NCI-H1694 treated with DMSO at 0.1 percent for 48 hours (cell line): ENCODE measurements around the gene GATA2.

Experiments used
- DNase-seq: peaks from one replicate; lab custom pipeline; 2025; lab: John Stamatoyannopoulos, UW

Gene GATA2

DNA sequence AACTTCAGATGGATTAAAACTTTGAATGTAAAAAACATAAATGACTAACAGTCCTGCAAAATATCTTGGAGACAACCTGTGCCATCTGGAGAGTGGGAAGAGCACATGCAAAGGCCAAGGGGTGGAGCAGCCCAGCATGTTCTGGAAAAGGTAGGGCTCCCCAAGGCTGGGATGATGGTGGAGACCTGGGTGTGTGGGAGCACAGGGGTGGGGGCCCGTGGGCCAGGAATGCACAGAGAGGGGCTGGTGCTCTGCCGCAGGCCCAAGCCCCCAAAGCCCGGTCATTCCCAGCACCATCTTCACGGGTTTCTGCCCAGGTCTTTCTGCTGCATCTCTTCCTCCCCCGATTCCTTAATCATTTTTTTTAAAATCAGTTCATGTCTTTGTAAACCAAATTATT, 9.7 kb upstream of the GATA2 start:
- no peak for DNase-seq

DNA sequence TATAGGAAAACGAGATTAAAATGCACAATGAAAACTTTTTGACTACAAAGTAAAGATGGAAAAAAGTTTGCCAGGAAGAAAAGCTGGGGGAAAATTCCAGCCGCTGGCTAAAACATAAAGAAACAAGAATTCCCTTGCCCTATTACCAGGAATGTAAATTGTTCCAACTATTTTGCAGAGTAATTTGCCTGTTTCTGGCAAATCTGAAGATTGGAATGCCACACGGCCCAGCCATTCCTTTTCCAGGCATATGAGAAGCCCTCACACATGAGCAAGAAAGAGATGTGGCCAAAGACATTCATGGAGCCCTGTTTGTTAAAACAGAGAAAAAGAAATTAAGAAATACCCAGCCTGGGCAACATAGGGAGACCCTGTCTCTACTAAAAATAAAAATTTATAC, 8.4 kb upstream of the GATA2 start:
- no peak for DNase-seq

DNA sequence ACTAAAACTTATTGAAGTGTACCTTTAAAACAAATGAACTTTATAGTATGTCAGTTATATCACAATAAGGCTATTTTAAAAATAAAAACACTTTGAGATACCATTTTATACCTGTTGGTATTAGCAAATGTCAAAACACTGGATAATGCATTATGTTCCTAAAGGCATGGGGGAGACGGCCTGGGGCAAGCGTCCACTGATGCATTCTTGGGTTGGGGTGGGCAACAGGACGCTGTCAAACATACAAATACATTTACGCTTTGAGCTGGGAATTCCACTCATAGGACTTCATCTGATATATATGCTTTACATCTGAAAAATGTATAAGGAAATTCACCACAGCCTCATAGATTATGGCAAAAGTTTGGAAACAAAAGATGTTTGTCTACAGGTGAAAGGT, 7.6 kb upstream of the GATA2 start:
- DNase-seq, result no peak

DNA sequence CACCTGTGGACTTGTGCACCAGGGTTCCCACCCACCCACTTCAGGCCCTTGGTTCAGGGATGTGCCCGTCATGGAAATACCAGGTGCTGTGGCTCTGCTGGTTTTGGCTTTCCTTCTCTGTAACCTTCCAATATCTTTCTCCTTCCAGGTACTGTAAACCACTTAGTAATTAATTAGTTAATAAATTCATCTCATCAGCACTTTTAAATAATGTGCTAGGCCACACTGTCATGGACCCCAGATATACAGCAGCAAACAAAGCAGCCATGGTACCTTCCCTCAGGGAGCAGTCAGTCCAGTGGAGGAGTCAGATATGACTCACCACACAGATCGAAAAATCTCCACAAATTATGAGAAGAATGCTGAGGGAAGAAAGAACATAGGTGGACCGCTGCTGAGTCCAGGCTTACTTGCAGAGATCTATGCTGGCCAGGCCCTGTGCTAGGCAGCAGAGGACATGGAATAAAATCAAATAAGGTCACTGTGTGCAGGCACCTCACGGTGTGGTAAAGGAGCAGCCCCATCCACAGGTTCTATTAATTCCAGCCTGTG, 6.8 kb upstream of the GATA2 start:
- no peak for DNase-seq

DNA sequence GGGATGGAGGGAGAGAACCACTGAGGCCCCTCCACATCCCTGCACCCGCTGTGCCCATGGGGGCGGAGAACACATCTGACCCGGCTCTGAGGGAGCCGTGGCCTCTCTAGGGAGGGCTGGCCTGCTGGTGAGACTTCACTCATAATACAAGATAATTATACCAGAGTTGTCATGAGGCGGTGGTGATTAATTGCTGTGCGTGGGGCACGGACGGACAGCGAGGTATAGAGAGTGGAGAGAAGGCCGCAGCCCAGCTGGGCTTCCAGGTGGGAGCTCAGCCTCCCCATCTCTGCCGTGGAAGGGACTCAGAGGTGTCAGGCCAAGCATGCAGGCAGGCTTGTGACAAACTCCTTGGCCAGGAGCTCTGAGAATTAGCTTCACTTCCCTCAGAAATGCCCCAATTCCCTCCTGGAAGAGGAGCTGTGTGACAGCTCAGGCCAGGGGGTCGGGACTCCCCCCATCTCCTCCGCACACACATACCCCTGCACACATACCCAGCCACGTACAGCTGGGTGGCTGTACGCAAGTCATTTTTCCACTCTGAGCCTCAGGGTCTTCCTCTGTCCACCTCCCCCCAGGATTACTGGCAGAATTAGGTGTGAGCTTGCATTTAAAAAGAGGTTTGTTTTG, 6.0 kb upstream of the GATA2 start:
- no peak for DNase-seq

DNA sequence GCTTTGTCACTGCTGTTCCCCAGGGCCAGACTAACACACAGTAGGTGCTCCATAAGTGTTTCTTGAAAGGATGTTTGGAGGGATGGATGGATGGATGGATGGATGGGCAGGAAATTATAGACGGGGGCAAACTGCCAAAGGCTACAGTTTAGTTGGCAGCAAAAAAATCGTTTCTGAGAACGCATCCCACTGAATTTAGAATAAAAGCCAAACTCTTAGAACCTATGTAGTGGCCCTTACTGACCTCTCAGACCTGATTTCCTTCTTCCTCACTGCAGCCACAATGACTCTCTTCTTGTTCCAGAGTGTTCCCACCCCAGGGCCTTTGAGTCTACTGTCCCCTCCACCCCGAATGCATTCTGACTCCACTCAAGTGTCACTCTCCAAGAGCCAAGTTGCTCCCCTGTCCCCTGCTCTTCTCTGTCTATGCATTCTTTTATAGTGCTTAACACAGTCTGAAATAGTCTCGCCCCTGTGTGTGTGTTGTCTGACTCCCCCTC, 5.2 kb upstream of the GATA2 start:
- DNase-seq, result no peak

DNA sequence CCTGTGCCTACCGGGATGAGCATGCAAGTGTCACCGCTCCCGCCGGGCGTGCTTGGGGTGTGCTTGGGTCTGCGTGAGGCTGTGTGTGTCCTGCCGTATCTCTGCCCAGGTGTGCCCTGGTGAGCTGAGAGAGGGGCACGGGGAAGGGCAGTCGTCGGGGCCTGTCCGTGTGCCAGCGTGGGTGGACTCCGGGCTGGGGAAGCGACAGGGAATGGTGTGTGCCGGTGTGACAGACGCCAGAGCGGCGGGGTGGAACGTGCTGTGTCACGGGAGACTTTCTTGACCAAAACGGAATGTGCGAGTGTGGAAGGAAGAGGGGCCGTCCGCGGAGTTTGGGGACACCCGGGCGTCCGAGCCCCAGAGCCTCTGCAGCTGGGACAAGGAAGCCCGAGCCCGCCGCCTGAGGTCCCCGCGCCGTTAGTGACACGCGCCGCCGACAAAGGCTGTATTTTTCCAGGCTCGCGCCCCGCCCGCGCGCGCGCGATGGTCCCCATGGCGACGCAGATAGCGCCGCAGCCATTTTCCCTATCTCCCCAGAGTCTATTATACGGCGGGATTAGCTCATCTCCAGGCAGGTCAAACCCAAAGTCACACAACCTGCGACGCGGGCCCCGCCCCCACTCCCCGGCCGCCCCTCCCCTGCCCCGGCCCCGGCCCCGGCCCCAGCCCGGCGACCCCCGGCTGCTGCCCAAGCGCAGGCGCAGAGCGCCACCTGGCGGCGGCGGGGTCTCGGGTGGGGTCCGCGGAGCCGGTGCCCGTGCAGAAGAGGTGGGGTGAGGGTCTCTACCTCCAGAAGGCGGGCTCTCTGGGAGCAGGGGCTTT, 4.5 kb upstream of the GATA2 start:
- DNase-seq, result peak; percentile 73

DNA sequence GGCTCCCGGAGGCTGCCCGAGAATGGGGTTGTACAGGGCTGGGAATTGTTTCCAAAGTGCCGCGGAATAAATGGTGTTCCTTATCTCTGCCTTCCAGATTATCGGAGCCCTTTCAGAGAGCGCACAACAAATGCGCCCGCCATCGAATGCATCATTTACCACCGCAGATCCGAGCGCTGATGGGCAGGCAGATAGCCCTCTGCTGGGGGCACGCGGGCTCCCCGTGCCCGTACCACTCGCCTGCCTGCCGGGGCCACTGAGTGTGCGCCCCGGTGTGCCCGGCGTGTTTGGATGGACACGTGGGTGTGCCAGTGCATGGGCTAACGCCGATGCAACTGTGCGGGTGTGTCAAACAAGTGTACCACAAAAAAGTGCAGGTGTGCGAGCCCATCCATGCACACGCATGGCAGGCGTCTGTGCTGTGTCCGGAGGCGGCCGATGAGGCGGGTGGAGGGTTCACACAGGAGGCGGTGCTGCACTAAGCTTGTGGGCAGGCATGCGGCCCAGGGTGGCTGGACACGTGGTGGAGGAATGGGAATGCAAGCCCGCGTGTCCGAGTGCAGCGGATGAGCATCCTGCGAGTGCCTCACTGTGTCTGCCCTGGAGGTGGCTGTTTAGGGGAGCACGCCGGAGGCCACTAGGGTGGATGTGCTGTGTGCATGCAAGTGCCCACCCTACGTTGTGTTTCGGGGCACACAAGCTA, 3.8 kb upstream of the GATA2 start:
- no peak for DNase-seq

DNA sequence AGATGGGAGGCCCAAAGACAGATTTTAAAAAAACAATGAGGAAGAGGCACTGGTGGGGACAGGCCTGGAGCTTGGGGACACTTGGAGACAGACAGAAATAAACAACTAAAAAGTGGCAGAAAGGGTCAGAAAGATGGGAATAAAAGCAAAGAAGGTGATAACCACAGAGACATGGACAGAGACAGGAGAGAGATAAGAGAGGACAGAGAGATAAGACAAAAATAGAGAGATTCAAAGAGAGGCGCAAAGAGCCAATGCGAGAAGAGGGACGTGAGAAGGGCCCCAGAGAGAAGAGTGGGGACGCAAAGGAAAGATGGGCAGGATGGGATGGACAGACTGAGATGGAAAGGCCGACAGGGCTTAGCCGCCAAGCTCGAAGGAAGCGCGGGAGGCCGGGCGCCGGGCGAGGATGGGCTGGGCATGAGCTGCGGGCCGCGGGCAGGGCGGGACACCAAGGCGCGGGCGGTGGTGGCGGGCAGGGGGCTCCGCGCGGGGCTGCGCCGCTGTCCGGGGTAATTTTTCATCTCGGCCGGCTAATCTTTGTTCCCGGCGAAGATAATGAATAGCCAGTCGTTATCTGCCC, 3.1 kb upstream of the GATA2 start:
- DNase-seq, result no peak

DNA sequence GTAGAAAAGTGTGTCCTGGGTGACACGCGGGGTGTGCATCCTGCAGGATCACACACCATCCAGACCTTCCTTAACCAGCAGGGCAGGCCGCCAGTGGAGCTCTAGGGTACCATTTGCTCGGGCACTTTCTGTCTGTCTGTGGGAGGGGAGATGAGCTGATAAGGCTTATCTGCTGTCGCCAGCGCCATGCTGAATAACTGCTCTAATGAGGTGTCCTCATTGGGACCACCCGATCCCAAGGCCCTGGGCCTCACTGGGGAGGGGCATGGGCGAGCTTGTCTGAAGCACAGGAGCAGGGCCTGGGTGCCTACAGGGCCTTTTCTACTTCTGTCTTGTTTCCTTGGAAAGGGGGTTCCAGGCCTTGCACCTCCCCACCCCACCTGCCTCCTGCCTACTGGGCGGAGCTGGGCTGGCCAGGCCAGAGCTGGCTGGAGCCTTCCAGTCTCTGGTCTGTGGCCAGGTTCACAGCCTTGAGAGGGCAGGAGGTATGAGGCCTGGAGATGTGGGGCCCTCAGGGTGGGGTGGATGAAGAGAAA, 2.5 kb upstream of the GATA2 start:
- DNase-seq, result no peak

DNA sequence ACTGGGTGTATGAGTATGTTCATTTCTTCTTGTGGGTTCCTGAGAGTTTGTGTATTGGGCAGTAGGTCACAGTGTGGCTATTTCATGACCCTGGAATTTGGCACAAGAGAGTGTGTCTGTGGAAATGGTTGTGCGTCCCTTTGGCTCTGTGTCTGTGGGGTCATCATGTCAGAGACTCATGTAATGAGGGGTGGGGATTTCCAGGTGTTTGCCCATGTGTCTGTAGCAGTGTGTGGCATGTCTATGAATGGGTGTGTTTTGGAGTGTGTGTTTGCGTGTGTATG, 1.3 kb upstream of the GATA2 start:
- DNase-seq, result no peak

DNA sequence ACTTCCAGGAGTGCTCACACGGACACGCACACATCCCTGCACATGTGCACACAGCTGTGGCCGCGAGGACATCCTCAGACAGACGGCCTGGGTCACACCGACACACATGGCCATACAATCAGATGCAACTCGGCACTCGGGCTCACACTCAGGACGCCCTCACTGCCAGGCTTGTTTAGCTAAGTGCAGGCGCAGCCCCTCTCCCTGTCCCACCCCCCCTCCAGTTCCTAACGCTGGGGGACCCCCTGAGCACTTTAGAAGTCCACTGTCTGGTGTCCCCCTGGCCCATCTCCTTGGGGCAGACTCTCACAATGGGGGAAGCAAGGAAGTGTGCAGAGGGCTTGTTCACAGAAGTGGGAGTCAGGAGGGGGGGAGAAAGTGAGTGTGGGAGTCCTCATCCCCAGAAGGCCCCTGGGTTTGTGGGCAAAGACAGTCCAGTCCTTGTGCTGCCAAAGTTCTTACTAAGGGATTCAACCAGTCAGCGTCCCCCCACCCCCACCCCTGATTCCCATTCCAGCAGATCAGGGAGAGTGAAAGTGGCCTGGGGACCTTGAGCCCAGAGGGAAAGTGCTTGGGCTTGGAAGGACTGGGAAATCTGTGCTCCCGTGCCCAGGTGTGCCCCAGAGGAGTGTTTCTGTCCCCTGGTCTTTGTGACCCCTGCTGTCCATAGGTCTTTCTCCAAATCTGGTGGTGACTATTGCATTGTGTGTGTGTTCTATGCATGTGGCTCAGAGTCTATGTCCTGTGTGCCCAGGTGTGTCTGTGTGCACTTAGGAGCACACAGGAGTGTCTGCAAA, 767 bp upstream of the GATA2 start:
- DNase-seq, result no peak

DNA sequence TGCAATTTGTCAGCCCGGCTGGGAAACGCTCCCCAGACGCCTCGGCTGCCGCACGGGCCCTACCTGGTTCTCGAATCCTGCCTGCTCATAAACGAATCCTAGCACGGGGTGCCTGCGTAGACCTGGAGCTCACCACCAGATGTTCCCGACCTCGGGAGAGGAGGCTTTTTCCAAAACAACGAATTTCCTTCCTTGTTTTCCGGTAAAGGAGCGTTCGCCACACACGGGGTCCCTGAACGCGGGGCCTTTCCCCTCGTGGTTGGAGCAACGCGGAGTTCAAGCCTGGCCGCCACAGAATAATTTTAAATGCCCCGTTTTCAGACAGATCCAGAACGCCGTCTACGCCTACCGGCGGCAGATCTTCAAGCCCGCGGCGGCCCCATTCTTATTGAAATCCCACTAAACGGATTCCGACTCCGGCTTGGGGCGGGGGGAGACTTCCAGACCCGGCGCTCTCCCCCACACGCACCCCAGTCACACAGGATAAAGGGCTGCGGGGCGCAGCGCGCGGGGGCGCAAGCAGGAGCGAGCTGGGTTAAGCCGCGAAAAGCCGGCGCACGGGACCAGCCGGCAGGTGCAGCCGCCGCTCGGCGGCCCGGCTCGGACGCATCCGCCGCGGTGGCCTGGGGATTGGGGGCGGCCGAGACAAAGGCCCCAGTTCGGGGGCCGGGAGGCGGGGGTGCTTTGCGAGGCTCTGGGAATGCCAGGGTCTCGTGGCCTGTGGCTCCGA, 895 bp downstream of the GATA2 start:
- no peak for DNase-seq

DNA sequence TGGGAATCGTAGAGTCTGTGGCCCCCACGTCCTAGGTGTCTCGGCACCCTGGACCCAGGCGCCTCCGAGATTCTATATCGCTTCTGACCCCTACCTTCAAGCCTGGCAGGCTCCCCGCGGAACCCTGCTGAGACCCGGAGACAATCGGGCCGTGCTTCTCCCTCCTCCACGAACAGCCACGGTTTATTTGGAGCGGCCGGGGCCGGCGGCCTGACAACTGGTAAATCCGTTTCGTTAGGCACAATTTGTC, 1.4 kb downstream of the GATA2 start:
- no peak for DNase-seq

DNA sequence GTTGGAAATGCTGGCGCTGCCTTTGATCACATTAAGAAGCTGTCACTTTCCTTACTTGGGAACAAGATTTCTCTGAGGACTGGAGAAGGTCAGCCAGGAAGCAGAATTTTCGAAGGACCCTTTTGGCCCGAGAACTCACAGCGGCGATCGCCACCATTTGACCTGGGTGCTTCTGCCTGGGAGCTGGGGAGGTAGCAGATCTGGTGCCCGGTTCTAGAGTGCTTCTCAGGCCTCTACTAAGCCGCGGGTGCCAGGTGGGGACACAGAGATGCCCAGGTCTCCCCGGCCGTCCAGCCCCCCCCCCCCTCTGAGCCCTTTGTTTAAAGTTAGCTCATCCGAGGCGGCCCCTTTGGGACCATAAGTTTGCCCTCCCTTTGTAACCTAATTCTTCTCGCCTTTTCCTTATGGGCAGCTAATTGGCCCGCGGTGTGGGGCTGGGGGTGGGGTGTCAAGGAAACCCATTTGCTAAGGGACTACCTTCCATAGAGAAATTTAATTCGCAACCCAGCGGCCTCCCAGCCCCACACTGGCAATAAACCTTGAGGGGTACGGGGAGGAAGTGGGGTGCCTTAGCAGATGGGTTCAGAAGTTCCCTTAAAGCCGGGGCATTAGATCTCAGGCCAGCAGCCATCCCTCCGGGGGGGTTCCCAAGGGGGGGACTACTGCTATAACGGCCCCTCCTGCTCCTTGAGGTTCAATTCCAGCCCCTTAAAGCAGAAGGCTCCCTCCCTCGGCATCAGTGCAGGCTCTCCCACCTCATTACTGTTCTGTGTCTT, 1.9 kb downstream of the GATA2 start:
- DNase-seq, result no peak

DNA sequence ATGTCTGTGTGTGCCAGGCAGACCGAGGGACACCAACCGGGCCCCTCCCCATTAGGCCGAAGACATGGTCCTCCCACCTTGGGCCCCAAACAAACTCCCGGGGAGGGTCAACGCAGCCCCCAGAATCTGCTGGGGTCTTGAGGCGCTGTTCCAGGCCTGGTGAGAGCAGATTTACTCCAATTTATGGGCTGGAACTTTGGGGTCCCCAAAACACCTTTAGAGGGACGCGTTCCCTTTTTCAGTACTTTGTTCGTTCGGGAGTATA, 2.4 kb downstream of the GATA2 start:
- no peak for DNase-seq

DNA sequence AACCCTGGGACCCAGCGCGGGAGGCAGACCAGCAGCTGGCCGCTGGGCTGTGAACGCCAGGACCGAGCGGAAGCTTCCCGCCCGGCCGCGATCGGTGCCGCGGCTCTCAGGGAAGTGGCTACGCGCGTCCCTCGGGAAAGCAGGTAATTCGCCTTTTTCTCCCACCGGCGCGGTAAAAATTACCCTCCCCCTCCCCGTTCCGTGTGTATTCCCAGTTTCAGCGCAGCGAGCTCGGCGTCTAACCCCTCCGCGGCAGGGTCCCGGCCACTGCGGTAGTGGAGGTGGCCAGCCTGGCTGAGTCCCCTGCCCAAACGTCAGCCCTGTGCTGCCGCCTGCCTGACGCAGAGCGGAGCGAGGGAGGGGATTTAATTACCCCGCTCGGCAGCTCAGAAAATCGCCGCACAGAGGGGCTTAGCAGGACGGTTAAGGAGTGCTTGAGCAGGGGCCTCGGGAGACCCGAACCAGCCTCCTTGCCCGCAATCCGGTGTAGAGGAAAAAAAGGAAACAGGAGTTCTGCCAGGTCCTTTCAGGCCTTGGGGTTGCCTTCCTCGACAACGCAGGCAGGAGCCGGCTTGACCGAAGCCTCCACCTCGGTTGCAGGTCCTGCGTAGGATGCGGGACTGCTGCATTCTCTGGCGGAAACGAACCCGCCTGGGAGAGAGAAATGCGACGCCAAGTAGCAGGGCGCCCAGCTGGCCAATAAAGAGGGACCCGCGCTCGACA, 2.9 kb downstream of the GATA2 start:
- peak; percentile 7 for DNase-seq

DNA sequence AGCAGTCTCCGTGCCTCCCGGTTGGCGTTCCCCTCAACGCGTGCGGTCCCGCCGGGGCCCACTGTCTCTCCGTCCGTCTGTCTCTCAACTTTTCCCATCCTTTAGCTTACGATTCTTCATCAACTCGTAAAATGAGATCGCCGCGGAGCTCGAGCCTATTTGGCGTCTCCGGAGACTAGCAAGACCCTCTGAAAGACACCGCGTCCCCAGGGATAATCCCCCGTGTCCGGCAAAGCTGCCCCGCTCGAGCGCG, 3.4 kb downstream of the GATA2 start:
- peak; percentile 17 for DNase-seq

DNA sequence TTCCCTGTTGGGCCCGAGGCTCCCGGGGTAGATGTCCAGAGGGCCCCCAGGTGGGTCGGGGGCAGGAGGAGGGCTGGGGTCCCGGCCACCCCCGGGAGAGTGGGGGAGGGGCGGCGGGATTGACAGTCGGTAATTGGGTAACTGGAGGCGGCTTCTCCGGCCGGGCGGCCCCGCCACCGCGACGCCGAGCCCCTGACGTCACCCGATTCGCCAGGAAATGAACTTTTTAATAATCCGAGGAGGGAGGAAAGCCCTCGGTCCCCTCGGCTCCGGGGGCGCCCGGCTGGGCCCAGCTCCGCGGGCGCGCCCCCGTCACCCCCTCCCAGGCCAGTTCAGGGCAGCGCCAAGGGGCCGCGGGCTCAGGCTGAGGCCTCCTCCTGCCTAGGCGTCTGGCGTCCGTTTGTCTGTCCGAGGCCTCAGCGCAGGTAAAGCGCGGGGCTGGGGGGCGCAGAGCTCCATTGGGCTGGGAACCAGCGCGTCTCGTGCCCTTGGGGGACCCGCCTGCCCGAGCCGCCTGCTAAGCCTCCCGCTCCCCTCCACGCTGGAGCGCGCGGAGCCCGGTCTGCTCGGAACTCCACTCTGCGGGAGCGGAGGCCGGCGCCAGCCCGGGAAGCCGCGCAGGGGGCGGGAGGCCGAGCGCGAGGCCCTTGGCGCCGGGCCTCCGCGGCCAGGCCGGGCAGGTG, 3.9 kb downstream of the GATA2 start:
- peak; percentile 24 for DNase-seq

DNA sequence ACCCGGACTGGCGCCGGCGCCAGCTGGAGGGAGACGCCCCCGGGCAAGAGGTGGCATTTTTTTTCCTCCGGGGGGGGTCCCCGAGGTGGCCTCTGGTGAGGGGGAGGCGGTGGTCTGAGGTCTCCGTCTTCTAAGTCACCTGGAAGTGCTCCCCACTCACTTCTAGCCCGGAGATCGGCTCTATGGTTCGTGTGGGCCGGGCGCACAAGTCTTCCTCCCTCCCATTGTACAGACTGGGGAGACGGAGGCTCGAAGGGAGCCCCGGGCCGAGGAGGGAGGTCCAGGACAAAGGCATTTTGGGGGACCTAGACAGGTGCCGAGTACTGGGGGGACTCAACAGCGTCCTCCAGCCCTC, 4.4 kb downstream of the GATA2 start:
- no peak for DNase-seq
